HT1080 (cell line): ENCODE data around the gene KNSTRN. TPM values are rescaled to one million over a fixed set of nuclear protein-coding genes. Genes with fewer than 3 reads are reported as not detected.

Source experiments
- DNase-seq: peaks from one replicate; pipeline ENCODE4 v3.0.0-alpha.2; 2015; ENCODE audit warnings: low read depth
- total RNA-seq: library from RNA; depleted of rRNA; stranded (reverse); fragments of >200 nt; shearing (Covaris generic); gene quantifications from 2 replicates; pipeline ENCODE4 v1.2.3, GENCODE V29; 2014

The KNSTRN gene
- total RNA-seq, 1 experiment from 2014 or later = 132 TPM

DNA sequence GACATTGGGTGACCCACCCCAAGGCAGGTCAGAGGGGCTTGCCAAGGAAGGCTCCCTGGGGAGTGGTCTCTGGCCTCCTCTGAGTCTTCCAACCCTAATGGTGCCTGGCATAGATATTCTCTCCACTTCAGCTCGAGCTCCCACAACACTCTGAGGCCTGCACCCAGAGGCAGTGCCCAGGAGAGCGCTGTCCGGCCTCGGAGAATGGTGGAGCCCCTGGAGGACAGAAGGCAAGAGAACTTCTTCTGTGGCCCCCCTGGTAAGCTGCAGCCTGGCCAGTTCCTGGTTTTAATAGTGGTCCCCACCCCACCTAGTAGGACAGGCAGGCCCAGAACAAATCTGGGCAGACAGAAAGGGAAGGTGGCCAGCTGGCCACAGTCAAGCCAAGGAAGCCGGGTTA, 17.5 kb upstream of the KNSTRN start:
- DNase-seq = no peak

- DNase-seq = no peak
These were observed 16.7 kb upstream of the KNSTRN start for GRCh38 chr15:40365624-40366456.

DNA sequence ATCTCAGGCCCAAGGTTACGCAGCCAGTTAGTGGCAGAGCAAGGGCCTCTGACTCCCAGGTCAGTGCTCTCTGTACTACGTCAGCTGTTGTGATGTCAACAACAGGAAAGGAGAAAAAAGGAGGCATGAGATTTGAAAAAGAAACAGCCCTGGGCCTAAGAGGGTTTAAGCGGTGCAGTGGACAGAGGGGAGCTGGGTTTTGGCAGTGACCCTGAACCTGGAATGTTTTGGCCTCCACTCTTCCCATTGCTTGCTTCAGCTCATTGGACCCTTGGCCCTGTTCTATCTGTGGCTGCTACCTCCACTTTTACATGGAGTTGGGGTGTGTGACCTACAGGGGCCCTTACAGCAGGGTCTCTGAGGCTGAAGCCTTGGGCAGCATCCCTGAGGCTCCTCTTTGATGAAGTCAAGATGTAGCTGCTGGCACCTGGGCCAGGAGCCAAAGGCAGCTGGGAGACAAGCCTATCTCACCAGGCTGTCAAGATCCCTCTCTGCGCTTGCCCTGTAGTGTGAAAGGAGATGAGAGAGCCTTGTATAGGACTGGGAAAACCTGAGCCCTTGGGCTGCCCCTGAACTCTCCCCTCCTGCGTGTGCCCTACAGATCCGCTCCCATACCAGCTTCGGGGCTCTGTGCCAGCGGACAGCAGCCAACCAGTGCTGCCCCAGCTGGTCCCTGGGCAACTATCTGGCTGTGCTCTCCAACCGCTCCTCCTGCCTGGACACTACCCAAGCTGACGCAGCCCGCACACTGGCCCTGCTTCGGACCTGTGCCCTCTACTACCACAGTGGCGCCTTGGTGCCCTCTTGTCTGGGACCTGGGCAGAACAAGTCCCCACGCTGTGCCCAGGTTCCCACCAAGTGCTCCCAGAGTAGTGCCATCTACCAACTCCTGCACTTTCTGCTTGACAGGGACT, 15.8 kb upstream of the KNSTRN start:
- DNase-seq = no peak

DNA sequence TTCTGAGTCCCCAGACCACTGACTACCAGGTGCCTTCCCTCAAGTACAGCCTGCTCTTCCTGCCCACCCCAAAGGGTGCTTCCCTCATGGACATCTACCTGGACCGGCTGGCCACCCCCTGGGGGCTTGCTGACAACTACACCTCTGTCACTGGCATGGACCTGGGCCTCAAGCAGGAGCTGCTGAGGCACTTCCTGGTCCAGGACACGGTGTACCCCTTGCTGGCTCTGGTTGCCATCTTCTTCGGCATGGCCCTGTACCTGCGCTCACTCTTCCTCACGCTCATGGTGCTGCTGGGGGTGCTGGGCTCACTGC, 15.2 kb upstream of the KNSTRN start:
- no peak for DNase-seq

GRCh38 chr15:40367686-40368611, 14.6 kb upstream of the KNSTRN start:
- peak; percentile 59 for DNase-seq

DNA sequence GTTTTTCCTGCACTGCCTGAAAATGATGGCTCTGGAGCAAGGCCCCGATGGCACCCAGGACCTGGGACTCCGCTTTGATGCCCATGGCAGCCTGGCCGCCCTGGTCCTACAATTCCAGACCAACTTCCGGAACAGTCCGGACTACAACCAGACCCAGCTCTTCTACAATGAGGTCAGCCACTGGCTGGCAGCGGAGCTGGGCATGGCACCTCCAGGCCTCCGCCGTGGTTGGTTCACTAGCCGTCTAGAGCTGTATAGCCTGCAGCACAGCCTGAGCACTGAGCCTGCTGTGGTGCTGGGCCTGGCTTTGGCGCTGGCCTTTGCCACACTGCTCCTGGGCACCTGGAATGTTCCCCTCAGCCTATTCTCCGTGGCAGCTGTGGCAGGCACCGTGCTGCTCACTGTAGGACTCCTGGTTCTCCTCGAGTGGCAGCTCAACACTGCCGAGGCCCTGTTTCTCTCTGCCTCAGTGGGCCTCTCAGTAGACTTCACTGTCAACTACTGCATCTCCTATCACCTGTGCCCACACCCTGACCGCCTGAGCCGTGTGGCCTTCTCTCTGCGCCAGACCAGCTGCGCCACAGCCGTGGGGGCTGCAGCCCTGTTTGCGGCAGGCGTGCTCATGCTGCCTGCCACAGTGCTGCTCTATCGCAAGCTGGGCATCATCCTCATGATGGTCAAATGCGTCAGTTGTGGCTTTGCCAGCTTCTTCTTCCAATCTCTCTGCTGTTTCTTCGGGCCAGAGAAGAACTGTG, 13.6 kb upstream of the KNSTRN start:
- no peak for DNase-seq

GRCh38 chr15:40369474-40369869, 13.0 kb upstream of the KNSTRN start:
- no peak for DNase-seq

DNA sequence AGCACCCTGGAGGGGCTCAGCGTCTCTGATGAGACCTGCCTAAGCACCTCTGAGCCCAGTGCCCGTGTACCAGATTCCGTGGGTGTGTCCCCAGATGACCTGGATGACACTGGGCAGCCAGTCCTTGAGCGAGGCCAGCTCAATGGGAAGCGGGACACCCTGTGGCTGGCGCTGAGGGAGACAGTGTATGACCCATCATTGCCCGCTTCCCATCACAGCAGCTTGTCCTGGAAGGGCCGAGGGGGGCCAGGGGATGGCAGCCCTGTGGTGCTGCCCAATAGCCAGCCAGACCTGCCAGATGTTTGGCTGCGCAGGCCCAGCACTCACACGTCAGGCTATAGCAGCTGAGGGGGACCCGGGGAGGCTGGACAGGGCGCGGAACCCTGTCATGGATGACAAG, 12.6 kb upstream of the KNSTRN start:
- no peak for DNase-seq

- DNase-seq = no peak
These were observed 9.5 kb upstream of the KNSTRN start for GRCh38 chr15:40372981-40373380.

GRCh38 chr15:40377606-40378005, 4.9 kb upstream of the KNSTRN start:
- DNase-seq = no peak

DNA sequence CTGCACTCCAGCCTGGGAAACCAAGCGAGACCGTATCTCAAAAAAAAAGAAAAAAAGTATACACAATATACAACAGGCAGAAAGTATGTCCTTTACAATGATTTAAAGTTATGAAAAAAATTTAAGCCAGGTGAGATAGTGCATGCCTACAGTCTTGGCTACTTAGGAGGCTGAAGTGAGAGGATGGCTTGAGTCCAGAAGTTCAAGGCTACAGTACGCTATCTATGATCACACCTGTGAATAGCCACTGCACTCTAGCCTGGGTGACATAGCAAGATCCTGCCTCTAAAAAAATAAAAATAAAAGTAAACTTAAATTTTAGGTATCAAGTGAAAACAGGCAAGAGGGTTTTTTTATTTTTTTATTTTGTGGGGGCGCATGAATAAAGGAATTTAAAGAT, 3.1 kb upstream of the KNSTRN start:
- no peak for DNase-seq

DNA sequence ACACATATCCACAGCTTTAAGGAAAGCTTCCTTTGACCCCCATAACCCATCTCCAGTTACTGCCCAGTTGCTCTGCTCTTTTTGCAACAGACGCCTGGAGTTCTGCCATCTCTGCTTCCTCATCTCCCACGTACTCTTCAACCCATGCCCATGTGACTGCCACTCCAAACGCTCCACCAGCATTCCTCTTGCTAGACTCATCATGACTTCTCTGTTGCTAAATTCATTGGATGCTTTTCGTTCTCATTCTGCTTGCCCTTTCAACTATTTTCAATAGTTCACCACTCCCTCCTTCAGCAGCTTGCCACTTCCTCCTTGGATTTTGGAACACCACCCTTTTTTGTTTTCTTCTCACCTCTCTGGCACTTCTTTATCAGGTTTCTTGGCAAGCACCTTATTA, 2.7 kb upstream of the KNSTRN start:
- DNase-seq = peak; percentile 96

GRCh38 chr15:40380636-40381035, 1.9 kb upstream of the KNSTRN start:
- DNase-seq = no peak

GRCh38 chr15:40381818-40382529, 547 bp upstream of the KNSTRN start:
- no peak for DNase-seq

DNA sequence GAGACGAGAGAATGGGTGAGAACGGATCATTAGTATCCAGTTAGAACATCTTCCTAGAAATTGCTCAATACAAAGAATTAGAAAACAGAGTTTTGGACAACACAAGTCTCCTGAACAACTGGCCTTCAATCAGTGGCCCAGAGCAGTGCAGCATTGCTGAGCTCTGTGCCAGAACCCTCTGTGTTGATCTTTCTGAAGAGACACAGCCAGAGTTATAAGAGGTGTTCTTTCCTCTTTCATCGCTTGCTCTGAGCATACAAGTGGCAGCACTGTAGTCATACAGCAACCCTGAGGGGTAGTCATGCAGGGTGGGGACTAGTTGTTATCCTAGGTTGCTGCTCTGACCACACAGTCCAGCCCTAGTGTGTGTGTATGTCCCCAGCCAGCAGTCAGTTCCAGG, 4.0 kb downstream of the KNSTRN start:
- no peak for DNase-seq

DNA sequence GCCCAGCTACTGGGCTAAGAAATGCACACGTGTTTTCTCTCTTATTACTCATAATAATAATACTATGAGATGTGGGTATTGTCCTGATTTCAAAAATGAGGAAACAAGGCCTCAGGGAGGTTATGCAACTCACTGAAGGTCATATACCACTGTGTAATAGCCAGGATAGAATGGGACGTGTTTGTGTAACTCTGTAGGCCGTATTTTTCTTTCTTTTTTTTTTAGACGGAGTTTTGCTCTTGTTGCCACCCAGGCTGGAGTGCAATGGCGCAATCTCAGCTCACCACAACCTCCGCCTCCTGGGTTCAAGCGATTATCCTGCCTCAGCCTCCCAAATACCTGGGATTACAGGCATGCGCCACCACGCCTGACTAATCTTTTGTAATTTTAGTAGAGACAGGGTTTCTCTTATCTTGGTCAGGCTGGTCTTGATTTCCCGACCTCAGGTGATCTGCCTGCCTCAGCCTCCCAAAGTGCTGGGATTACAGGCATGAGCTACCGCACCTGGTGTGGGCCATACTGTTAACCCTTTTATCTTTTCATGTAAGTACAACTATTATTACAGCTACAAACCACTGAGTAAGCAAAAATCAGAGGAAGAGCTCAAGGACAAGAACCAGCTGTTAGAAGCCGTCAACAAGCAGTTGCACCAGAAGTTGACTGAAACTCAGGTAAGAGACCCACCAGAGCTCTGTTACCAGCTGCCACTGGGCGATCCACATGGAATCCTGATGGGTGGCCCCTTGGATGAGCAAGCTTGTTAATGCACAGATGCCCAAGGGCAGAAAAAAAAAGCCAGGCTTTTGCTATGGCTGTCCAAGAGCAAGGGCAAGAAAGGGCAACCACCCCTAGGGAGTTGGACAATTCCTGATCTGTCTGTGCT, 6.7 kb downstream of the KNSTRN start:
- DNase-seq = no peak

- DNase-seq = no peak
These were observed 7.5 kb downstream of the KNSTRN start for GRCh38 chr15:40389824-40390595.
